KOPT-K1 (cell line): ENCODE measurements around the gene DACT2.

ENCODE experiments used
- H3K27ac ChIP-seq: fragments of 200-600 bp; sonication (generic); 2 replicates; pipeline ENCODE4 v1.5.1; 2016; ENCODE audit warnings: antibody characterized with exemption, mild to moderate bottlenecking, low read depth, low read length; ENCODE audit not compliant: poor library complexity, severe bottlenecking
- H3K36me3 ChIP-seq: fragments of 200-600 bp; sonication (generic); 2 replicates; pipeline ENCODE4 v1.5.1; 2017; ENCODE audit warnings: antibody characterized with exemption, mild to moderate bottlenecking, low read length, moderate library complexity; ENCODE audit not compliant: insufficient read depth
- H3K9me3 ChIP-seq: fragments of 200-600 bp; sonication (generic); 2 replicates; pipeline ENCODE4 v1.5.1; 2017; ENCODE audit warnings: antibody characterized with exemption, low read length, mild to moderate bottlenecking; ENCODE audit not compliant: insufficient read depth, poor library complexity, severe bottlenecking

DACT2 gene

DNA sequence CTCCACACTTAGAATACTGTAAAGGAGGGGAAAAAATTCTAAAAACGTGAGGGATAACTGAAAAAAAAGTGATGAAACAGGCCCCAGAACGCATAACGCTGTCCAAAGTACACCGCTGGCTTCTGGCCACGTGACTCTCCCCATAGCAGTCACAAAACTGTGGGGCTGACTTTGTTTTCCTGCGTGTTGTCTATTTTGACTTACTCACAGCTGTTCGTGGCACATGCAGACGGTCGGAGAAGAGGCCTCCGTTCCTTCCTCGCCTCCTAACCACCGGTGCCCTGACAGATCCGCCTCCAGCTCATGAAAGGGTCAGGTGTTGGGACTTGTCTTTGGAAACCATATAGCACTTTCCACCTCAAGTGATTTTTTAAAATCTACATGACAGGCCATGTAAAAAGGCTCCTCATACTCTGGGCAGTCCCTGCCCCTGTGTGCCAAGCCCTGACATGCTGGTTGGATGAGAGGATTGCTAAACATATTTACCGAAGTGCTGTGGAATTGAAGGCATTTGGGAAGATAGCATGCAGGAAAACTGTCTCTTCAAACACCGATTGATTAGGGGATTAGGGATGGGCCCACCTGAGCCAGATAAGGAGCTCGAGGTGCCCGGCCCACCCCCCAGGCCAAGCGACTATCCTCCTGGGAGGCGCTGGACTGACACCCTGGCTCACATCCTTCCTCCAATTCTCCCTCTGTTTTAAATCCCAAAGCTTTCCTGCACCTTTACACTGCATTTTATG is 54.8 kb downstream of the DACT2 start:
- Histone ChIP-seq H3K9me3 (no peaks in the 10 kb centered on the region), H3K27ac (no peak overlapping the region), H3K36me3 (no peaks in the 10 kb centered on the region)

DNA sequence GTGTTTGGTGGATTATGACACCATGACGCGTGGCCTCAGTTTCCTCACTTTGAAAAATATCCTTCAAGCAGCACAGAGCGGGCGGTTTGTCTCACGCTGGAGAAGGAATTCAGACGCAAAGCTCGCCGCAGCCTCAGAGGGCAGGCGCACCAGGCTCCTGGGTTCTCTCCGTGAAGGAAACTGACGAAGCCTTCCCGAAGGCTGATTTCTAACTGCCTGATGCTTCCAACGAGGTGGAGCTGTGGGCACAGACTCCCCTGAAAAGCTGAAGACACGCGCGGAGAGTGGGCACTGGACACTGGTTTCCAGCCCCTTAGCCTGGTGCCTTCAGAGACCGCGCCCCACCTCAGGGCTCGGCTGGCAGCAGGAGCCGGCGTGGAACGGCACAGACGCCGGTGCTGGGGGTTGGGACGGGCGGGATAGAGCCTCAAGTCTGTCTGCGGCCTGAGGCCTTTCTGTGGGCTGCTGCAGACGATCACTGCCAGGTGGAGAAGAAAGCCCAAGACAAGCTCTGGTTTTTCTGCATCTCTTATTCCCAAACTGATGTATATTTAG is 56.1 kb downstream of the DACT2 start:
- no peak overlapping the region for H3K27ac ChIP-seq
- H3K9me3 ChIP-seq, result no peaks in the 10 kb centered on the region
- H3K36me3 ChIP-seq, result no peaks in the 10 kb centered on the region

DNA sequence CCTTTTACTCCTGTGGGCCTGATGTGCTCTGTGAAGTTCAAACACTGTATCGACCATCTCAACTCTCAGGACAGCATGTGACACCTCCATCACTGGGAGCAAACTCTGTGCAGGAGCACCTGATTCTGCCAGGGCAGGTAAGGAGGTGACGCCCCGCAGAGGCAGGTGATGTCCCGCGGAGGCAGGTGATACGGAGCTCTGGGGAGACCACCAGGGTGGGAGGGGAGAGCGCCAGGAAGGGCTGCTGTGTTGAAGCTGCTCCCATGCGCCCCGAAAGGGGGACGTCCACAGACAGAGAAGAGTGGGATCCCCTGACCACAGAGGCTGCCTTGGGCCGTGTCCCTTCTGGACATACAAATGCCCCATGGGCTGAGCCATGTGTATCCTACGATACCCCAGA is 58.3 kb downstream of the DACT2 start:
- no peak overlapping the region for H3K27ac ChIP-seq
- H3K9me3 ChIP-seq, result no peaks in the 10 kb centered on the region
- no peaks in the 10 kb centered on the region for H3K36me3 ChIP-seq

DNA sequence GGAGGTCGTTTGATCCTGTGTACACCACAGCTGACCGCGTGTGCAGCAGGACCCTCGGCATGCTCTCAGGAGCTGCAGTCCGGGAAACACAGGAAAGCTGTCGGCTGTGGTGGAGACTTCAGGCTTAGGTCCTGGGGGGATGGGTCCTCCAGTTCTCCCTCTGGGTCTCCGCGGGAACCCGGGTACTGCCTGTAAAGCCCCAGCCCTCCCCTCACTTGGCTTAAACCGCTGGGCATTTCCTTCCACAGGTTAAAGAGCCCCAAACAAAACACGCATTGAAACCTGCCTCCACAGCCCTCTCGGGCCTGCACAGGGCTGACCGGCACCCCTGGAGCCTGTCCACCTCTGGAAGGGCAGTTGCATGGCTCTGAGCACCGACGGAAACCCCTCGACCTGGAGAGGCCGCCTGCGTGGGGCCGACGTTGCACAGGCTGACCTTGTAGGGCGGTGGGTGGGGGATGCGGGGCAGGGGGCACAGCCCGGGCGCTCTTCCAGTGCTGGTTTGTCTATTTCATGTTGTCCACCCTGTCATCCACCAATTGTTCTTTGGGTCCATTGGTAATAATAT is 59.1 kb downstream of the DACT2 start:
- Histone ChIP-seq H3K36me3 (no peaks in the 10 kb centered on the region), H3K27ac (no peak overlapping the region), H3K9me3 (no peaks in the 10 kb centered on the region)

DNA sequence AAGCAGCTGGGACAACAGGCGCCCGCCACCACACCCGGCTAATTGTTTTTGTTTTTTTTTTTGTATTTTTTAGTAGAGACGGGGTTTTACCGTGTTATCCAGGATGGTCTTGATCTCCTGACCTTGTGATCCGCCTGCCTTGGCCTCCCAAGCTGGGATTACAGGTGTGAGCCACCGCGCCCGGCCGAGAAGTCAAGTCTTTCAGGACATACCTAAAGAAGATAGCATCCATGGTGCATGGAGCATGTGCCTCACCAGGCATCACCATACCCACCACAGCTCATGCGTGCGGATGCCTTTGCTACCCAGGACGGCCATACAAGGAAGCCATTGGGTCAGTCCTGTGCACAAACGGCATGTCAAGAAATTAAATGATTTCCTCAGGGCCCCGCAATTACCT is 60.8 kb downstream of the DACT2 start:
- Histone ChIP-seq H3K27ac (no peak overlapping the region), H3K9me3 (no peaks in the 10 kb centered on the region), H3K36me3 (no peaks in the 10 kb centered on the region)

DNA sequence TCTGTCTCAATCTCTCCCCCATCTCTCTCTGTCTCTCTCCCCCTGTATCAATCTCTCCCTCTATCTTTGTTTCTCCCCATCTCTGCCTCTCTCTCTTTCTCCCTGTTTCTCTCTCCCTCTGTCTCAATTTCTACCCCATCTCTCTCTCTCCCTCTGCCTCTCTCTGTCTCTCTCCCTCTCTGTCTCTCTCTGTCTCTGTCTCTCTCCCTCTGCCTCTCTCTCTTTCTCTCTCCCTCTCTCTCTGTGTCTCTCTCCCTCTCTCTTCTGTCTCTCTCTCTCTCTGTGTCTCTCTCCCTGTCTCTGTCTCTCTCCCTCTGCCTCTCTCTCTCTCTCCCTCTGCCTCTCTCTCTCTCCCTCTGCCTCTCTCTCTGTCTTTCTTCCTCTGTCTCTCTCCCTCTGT is 62.6 kb downstream of the DACT2 start:
- Histone ChIP-seq H3K27ac (no peak overlapping the region), H3K36me3 (no peaks in the 10 kb centered on the region), H3K9me3 (no peaks in the 10 kb centered on the region)
